Testis (tissue), 2 donors: Measurements from ENCODE around the gene KRT6B.

Experiments used
- CTCF ChIP-seq, 3 experiments: fragments of 450-650 bp in 2 of 3; fragments of 200-600 bp in 1 of 3; sonication (generic) in 1 of 3; IDR thresholded peaks; one replicate each; pipeline ENCODE4 v1.5.1; 2016 to 2019; ENCODE audit warnings: antibody characterized with exemption in 3 of 3, mild to moderate bottlenecking in 2 of 3, moderate library complexity in 1 of 3
- POLR2A ChIP-seq: fragments of 450-650 bp; IDR thresholded peaks from one replicate; pipeline ENCODE4 v1.6.1; 2017; ENCODE audit warnings: antibody characterized with exemption, mild to moderate bottlenecking, moderate library complexity

DNA sequence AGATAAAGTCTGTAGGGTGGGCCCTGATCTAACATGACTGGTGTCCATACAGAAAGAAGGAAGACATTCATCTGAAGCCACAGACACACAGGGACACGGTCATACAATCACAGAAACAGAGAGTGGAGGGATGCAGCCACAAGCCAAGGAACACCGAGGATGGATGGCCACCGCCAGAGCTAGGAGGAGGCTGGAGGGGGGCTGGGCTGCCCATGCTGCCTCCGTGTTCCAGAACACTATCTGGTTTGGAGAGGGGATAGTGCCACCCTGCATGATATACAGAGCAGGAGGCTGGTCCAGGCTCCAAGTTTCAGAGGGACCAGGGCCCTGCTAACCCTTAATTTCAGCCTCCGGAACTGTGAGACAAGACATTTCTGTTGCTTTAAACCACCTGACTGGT is 26.5 kb downstream of the KRT6B start:
- no peak for TF ChIP-seq CTCF (IDR thresholded peaks at IDR 0.05)
- TF ChIP-seq POLR2A: no peak
